Occipital lobe (tissue), 2 donors: Measurements from ENCODE around the gene MCC. TPM values are rescaled to one million over a fixed set of nuclear protein-coding genes. Genes with fewer than 3 reads are reported as not detected.

Experiments used
- DNase-seq: peaks from one replicate; lab custom pipeline; 2025; lab: John Stamatoyannopoulos, UW
- total RNA-seq: library from RNA; depleted of rRNA; stranded (reverse); fragments of >200 nt; gene quantifications from one replicate; pipeline ENCODE4 v1.2.3, GENCODE V29; 2014

MCC gene
- total RNA-seq, 1 donor from 2014 or later, result 15.8 TPM

GRCh38 chr5:113202746-113203716 is 285.2 kb downstream of the MCC start:
- no peak for DNase-seq

DNA sequence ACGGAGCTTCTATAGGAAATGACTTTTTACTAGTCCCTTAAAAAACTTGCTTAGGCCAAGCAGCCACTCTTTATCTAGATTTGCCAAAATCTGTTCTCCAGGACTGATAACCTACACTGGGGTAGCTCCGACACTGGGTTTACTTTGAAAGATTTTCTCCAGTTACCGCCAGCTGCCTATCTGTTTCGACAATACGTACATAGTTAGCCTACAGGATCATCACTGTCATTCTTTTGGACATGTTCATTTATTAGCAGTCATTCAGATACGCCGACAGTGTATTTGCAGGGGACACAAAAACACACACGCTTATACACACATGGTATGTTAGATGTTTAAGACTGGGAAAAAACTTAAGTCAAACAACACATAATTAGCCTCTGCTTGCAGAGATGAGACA is 286.0 kb downstream of the MCC start:
- DNase-seq, result no peak

GRCh38 chr5:113201715-113202114 is 286.5 kb downstream of the MCC start:
- DNase-seq, result no peak

DNA sequence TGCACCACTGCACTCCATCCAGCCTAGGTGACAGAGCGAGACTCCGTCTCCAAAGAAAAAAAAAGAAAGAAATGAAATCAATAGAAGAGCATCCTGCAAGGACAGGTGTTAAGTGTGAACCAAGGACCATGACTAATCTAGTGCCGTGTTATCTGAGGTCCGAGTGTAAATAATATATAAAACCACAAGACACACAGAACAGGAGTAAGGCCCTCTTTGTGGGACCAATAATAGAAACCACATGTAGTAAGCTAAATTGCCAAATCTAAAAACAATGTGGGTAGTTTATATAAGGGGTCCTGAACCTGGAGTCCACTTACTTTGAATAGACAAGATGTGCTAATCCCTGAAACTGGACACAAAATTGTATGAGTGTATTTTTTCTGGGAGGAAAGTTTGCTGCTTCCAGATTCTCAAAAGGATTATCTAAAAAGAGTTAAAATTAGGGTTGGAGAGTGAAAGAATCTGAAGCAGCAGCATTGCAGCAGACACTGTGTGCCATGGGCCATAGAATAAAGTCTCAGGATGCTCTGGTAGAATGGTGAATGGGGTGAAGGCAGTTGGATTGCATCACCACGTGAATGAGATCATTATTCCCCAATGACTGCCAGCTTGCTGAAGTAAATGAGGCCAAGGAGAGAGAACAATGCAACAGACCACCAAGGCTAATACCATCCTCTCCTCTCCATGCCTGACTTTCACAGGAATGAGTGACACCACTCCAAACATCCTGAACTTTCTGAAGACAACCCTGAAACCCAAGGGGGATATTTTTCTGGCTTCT is 288.9 kb downstream of the MCC start:
- DNase-seq, result no peak

GRCh38 chr5:113197456-113198200 is 290.6 kb downstream of the MCC start:
- DNase-seq, result no peak

- DNase-seq, result no peak
These were observed 292.5 kb downstream of the MCC start for GRCh38 chr5:113195771-113196170.

GRCh38 chr5:113195251-113195650 is 293.0 kb downstream of the MCC start:
- no peak for DNase-seq

DNA sequence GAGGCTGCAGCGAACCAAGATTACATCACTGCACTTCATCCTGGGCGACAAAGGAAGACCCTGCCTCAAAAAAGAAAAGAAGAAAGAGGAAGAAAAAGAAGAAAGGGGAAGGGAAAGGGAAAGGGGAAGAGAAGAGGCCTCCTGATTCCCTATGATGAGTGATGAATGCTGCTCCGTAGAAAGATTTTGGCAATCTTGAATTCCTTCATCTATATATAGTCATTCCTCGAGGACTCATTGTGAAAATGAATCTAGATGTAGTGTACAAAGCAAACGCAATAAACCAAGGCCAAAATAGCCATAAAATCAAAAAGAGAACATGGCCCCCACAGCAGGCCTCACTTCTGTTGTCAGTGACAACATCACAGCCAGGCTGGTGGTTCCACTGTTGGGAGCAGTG is 293.7 kb downstream of the MCC start:
- no peak for DNase-seq

GRCh38 chr5:113194125-113194524 is 294.1 kb downstream of the MCC start:
- DNase-seq, result no peak

- no peak for DNase-seq
These were observed 294.8 kb downstream of the MCC start for GRCh38 chr5:113193311-113193978.

DNA sequence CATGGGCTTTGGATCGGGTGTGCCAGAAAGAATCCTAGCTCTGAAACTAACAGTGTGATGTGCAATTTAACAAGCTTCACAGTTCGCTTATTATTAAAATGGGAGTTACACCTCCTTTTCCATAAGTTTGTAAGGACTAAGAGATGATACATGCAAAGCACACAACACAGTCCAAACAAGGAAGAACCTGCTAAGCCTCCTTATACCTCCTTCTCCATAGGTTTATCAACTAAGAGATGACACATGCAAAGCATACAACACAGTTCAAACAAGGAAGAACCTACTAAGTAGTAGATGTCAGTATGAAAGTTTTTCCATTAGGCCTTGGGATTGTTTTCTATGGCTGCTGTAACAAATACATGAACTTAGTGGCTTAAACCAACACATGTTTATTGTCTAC is 295.7 kb downstream of the MCC start:
- DNase-seq, result no peak

DNA sequence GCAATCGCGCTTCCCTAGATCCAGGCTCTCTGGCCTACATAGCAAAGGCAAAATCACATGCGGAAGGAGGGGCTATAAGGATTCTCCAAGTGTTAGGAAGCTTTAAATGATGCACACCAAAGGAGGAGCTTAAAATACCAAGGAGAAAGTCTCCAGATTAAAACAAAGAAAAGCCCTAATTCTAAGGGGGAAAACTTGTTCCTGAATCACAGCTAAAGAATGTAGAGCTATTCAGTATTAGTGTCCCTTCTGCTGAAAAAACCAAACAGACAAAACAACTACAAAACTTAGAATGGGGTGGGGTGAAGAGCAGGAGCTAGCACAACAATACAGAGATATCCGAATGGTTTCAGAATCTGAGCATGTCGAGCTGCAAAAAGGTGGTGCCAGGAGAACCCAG is 297.9 kb downstream of the MCC start:
- DNase-seq, result no peak

DNA sequence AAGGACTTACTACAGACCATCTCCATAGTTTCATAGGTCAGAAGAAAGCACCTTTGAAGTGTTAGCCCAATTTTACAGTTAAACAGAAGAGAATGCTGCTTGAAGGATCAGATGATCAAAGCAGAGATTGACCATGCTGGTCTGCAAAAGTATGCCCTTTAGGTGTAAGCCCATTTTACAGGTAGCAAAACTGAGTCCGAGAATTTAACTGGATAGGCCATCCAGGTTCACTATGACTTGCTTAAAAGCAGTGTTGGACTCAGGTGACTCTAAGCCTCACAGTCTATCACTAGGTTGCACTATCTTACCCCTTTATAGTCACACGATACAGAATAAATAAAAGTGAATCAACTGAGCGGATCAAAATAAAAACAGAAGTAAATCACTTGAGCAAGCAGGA is 299.0 kb downstream of the MCC start:
- no peak for DNase-seq

GRCh38 chr5:113188436-113188835 is 299.8 kb downstream of the MCC start:
- no peak for DNase-seq

DNA sequence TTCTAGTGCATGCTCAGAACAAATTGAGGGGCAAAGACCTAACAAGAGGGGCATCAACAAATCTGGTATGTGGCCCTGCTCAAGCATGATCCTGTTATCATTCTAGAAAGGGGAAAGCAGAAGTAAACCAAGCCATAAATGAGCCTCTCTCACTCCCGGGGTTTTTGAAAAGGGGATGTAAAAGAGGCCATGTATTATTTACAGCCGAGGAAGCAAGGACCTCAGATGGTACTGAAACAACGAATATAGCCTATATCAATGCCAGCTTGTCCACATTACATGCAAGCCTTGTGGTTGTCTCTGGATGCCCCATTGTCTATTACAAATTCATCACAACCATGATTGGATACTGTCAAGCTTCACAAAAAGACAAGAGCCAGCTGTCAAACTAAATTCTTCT is 300.3 kb downstream of the MCC start:
- DNase-seq, result no peak

DNA sequence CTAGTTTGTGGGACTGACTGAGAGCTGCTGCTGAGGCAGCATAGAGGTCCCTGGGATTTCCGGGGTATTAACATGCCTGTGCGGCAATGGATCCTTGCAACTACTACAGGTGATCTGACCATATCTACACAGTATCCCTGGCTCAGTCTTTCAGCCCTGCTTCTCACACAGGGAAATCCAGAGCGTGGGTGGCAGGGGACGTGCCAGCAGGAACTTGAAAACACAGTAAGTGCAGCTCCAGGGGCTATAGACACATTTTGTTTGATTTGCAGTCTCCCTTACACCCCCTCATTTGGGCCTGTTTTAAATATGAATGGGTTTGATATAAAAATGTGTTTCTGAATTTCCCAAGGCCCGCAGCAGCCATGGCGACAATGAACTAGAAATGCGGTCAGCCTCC is 302.2 kb downstream of the MCC start:
- DNase-seq, result peak; percentile 19

GRCh38 chr5:113183694-113184093 is 304.6 kb downstream of the MCC start:
- DNase-seq, result no peak

DNA sequence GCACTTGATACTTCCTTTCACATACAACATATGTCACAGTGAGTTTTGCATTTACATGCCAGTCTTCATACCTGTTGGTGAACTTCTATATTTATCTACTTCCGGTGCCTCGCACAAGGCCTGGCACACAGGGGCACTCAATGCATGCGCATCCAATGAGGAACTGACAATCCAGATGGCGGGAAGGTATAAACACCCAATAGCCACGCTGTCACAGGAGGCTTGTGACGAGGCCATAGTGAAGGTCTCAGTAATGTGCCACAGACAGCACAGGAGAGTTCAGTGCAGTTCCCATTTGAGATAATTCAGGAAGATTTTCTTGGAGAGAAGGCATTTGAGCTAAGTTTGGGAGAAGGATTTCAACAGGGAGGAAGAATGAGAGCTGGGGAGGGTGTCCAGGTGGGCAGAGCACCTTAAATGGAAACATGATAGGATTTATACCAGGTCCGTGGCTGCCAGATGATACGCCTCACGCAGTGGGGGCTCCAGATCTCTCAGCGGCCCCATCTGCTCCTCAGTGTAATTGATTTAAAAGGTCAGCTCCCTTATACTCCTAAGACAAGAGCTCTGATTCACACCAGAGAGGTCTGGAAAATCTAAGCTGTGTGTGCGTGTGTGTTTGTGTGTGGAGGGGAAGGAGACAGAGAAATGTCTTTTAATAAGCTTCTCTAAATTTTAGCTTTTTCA is 305.5 kb downstream of the MCC start:
- DNase-seq, result no peak

- DNase-seq, result no peak
These were observed 306.3 kb downstream of the MCC start for GRCh38 chr5:113181853-113182490.

- DNase-seq, result no peak
These were observed 306.8 kb downstream of the MCC start for GRCh38 chr5:113181409-113181808.
